ENCODE results near the gene EDEM1.
"Not testable (repeated sequence)": the region's sequence is repeated elsewhere in the genome, so short reads cannot be mapped to it uniquely, and the experiment has no call there.

GRCh38 chr3:5242785-5243184, 55.3 kb downstream of the EDEM1 start:
- TF ChIP-seq EP300, CTCF (IDR thresholded peaks at IDR 0.05): not testable (repeated sequence)

Measured in ovary (tissue), 3 donors.